Gastrocnemius medialis (tissue), 4 donors: ENCODE results near the gene CCDC150.

Source experiments
- POLR2A ChIP-seq, 2 donors: fragments of 450-650 bp; IDR thresholded peaks; one replicate each; pipeline ENCODE4 v1.6.1; 2017; ENCODE audit warnings: antibody characterized with exemption in 2 of 2, mild to moderate bottlenecking in 2 of 2, moderate library complexity in 2 of 2
- TF ChIP-seq, protein P1 (sequence below), 5 experiments: fragments of 450-650 bp in 3 of 5; fragments of 200-600 bp in 2 of 5; sonication (generic) in 2 of 5; IDR thresholded peaks in 4 of 5; conservative IDR thresholded peaks in 1 of 5; 1 replicate in 4 of 5; 2 replicates in 1 of 5; pipeline ENCODE4 v1.5.1; 2016 to 2019; ENCODE audit warnings: antibody characterized with exemption in 5 of 5, mild to moderate bottlenecking in 3 of 5, moderate library complexity in 3 of 5

DNA sequence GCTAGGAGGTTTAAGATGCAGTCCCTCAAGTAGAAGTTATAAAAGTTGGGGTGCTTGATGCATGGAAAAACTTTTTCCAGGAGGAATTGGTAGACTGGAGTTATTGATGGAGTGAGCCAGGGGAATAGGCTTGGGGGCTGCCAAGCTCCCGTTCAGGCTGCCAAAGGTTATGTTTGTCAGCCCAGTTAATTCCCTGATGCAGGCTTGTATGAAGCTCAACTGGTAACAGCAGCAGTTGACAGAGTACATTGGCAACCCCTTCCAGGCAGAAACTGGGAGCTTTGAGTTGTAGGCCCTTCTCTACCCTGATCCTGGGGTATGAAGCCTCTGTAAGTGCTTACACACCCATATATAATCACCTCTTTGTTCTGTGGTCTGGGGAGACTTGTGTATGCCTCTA is 16.2 kb downstream of the CCDC150 start:
- TF ChIP-seq POLR2A (IDR thresholded peaks at IDR 0.05) = no peak
- TF ChIP-seq, protein P1, sequence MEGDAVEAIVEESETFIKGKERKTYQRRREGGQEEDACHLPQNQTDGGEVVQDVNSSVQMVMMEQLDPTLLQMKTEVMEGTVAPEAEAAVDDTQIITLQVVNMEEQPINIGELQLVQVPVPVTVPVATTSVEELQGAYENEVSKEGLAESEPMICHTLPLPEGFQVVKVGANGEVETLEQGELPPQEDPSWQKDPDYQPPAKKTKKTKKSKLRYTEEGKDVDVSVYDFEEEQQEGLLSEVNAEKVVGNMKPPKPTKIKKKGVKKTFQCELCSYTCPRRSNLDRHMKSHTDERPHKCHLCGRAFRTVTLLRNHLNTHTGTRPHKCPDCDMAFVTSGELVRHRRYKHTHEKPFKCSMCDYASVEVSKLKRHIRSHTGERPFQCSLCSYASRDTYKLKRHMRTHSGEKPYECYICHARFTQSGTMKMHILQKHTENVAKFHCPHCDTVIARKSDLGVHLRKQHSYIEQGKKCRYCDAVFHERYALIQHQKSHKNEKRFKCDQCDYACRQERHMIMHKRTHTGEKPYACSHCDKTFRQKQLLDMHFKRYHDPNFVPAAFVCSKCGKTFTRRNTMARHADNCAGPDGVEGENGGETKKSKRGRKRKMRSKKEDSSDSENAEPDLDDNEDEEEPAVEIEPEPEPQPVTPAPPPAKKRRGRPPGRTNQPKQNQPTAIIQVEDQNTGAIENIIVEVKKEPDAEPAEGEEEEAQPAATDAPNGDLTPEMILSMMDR (IDR thresholded peaks at IDR 0.05 in 4 of 5, conservative IDR thresholded peaks at IDR 0.05 in 1 of 5) = no peak
